SK-N-SH (cell line): ENCODE measurements around the gene CDK1. TPM values are rescaled to one million over a fixed set of nuclear protein-coding genes. Genes with fewer than 3 reads are reported as not detected.
"Not testable (repeated sequence)": the region's sequence is repeated elsewhere in the genome, so short reads cannot be mapped to it uniquely, and the experiment has no call there.

Source experiments
- CTCF ChIA-PET: fragments of 300-600, 350-600 bp; formaldehyde crosslinking; extraction: SDS; loops from one replicate; lab custom pipeline; 2021; lab: Yijun Ruan, JAX
- POLR2A ChIA-PET: fragments of 350-600 bp; sonication (Branson Sonifier 250); formaldehyde crosslinking; extraction: SDS; loops from one replicate; lab custom pipeline; 2020; ENCODE audit warnings: antibody characterized with exemption, inconsistent platforms; lab: Yijun Ruan, JAX
- DNase-seq: peaks from one replicate; pipeline ENCODE4 v3.0.0; 2012
- H2AFZ ChIP-seq: fragments of 200-600 bp; sonication (generic); 2 replicates; pipeline ENCODE4 v1.8.1; 2016; ENCODE audit warnings: antibody characterized with exemption, mild to moderate bottlenecking, low read depth
- H3F3A ChIP-seq: fragments of 200-600 bp; sonication (generic); replicated peaks from 2 replicates; pipeline ENCODE3; 2016; ENCODE audit warnings: antibody characterized with exemption, mild to moderate bottlenecking; ENCODE audit not compliant: insufficient read depth
- H3K27ac ChIP-seq, 2 experiments: fragments of 200-500 bp in 1 of 2; fragments of 200-600 bp in 1 of 2; sonication (Bioruptor generic) in 1 of 2; sonication (generic), shearing (Covaris generic) in 1 of 2; 2 replicates each; pipeline versions ENCODE4 v1.5.1 to v1.6.1; 2014 to 2016; ENCODE audit warnings: low read depth in 2 of 2, inconsistent platforms in 1 of 2, low read length in 1 of 2, mild to moderate bottlenecking in 1 of 2, mixed read lengths in 1 of 2
- H3K27me3 ChIP-seq: fragments of 200-600 bp; sonication (generic), shearing (Covaris generic); 2 replicates; pipeline ENCODE4 v1.6.1; 2016; ENCODE audit warnings: mixed run types; ENCODE audit not compliant: insufficient read depth
- H3K36me3 ChIP-seq, 2 experiments: fragments of 200-500 bp in 1 of 2; fragments of 200-600 bp in 1 of 2; sonication (Bioruptor generic) in 1 of 2; sonication (generic) in 1 of 2; replicated peaks in 1 of 2; 2 replicates each; pipeline versions ENCODE3 to v1.5.1; 2014 to 2016; ENCODE audit warnings: low read length in 1 of 2, mild to moderate bottlenecking in 1 of 2; ENCODE audit not compliant: insufficient read depth in 2 of 2, control insufficient read depth in 1 of 2
- H3K4me1 ChIP-seq, 2 experiments: fragments of 200-500 bp in 1 of 2; fragments of 200-600 bp in 1 of 2; sonication (Bioruptor generic) in 1 of 2; sonication (generic), shearing (Covaris generic) in 1 of 2; 2 replicates each; pipeline versions ENCODE4 v1.5.1 to v1.6.1; 2014 to 2016; ENCODE audit warnings: low read depth in 1 of 2, low read length in 1 of 2, mixed run types in 1 of 2; ENCODE audit not compliant: insufficient read depth in 2 of 2, control insufficient read depth in 1 of 2
- H3K4me2 ChIP-seq: fragments of 200-600 bp; sonication (generic), shearing (Covaris generic); 2 replicates; pipeline ENCODE4 v1.6.1; 2017; ENCODE audit warnings: mixed run types
- H3K4me3 ChIP-seq, 2 experiments: fragments of 200-500 bp in 1 of 2; fragments of 200-600 bp in 1 of 2; sonication (Bioruptor generic) in 1 of 2; sonication (generic), shearing (Covaris generic) in 1 of 2; 2 replicates each; pipeline versions ENCODE4 v1.5.1 to v1.8.1; 2014 to 2016; ENCODE audit warnings: low read depth in 2 of 2, inconsistent platforms in 1 of 2, low read length in 1 of 2, mild to moderate bottlenecking in 1 of 2, mixed read lengths in 1 of 2, moderate library complexity in 1 of 2
- H3K79me2 ChIP-seq: fragments of 200-600 bp; sonication (generic); 2 replicates; pipeline ENCODE4 v1.8.1; 2017; ENCODE audit warnings: mild to moderate bottlenecking; ENCODE audit not compliant: insufficient read depth
- H3K9ac ChIP-seq: fragments of 200-600 bp; sonication (generic); 2 replicates; pipeline ENCODE4 v1.6.1; 2017; ENCODE audit warnings: mixed run types
- H3K9me2 ChIP-seq: fragments of 200-600 bp; sonication (generic); 2 replicates; pipeline ENCODE4 v1.6.1; 2017; ENCODE audit warnings: mixed run types
- H3K9me3 ChIP-seq: fragments of 200-600 bp; sonication (generic); 2 replicates; pipeline ENCODE4 v1.6.1; 2017; ENCODE audit warnings: mixed run types, mild to moderate bottlenecking, moderate library complexity
- H4K20me1 ChIP-seq: fragments of 200-600 bp; sonication (generic); 2 replicates; pipeline ENCODE4 v1.6.1; 2017; ENCODE audit warnings: mild to moderate bottlenecking, mixed run types; ENCODE audit not compliant: insufficient read depth
- FOXJ3 ChIP-seq: sonication (generic); formaldehyde crosslinking; IDR thresholded peaks from 2 replicates; pipeline ENCODE4 v1.5.1; 2020; ENCODE audit warnings: mild to moderate bottlenecking, missing genetic modification reagents
- GABPA ChIP-seq: IDR thresholded peaks from 2 replicates; pipeline ENCODE4 v1.4.0; 2012; ENCODE audit warnings: low read depth, mild to moderate bottlenecking
- GATA2 ChIP-seq: sonication (generic); formaldehyde crosslinking; IDR thresholded peaks from 2 replicates; pipeline ENCODE4 v1.5.0; 2020; ENCODE audit warnings: mild to moderate bottlenecking, missing genetic modification reagents
- MEF2A ChIP-seq: IDR thresholded peaks from 2 replicates; pipeline ENCODE4 v1.4.0; 2012; ENCODE audit warnings: low read depth, borderline replicate concordance
- RAD21 ChIP-seq: IDR thresholded peaks from 2 replicates; pipeline ENCODE4 v1.6.1; 2012; ENCODE audit warnings: mild to moderate bottlenecking, low read length
- RCOR1 ChIP-seq: fragments of 150-350 bp; IDR thresholded peaks from 2 replicates; pipeline ENCODE4 v1.6.1; 2017; ENCODE audit warnings: antibody characterized with exemption, low read length
- RXRA ChIP-seq: IDR thresholded peaks from 2 replicates; pipeline ENCODE4 v1.4.0; 2012; ENCODE audit warnings: low read depth, mild to moderate bottlenecking, borderline replicate concordance
- SIN3A ChIP-seq: IDR thresholded peaks from 2 replicates; pipeline ENCODE4 v1.6.1; 2012; ENCODE audit warnings: low read depth, mild to moderate bottlenecking, low read length, moderate library complexity, borderline replicate concordance
- SMC3 ChIP-seq: IDR thresholded peaks from 2 replicates; pipeline ENCODE4 v1.6.1; 2012; ENCODE audit warnings: low read depth, low read length, improper control_type of control experiment
- TCF12 ChIP-seq: IDR thresholded peaks from 2 replicates; pipeline ENCODE4 v1.4.0; 2012
- USF1 ChIP-seq: IDR thresholded peaks from 2 replicates; pipeline ENCODE4 v1.4.0; 2012; ENCODE audit warnings: low read depth, borderline replicate concordance
- USF2 ChIP-seq: fragments of 150-350 bp; IDR thresholded peaks from 2 replicates; pipeline ENCODE4 v1.6.1; 2017; ENCODE audit warnings: antibody characterized with exemption, low read length, low read depth, borderline replicate concordance
- YY1 ChIP-seq: IDR thresholded peaks from 2 replicates; pipeline ENCODE4 v1.4.0; 2012; ENCODE audit warnings: low read depth, mild to moderate bottlenecking
- ZBTB33 ChIP-seq: IDR thresholded peaks from 2 replicates; pipeline ENCODE4 v1.4.0; 2012; ENCODE audit warnings: low read depth, borderline replicate concordance
- WGBS: methylation state at CpG from one replicate; pipeline ENCODE4 v1.1.6; 2017; ENCODE audit warnings: low lambda C conversion rate; 5-methylcytosine and 5-hydroxymethylcytosine counted together
- polyA plus RNA-seq, 3 experiments: library from polyadenylated mRNA; depleted of rRNA; stranded (reverse); fragments of >200 nt; gene quantifications; 2 replicates each; pipeline ENCODE4 v1.2.3, GENCODE V29; 2012

CDK1 gene
- polyA plus RNA-seq, 1 of the 3 experiments (the other 2 are of a cell fraction) = 20.8 TPM

- TF ChIP-seq SIN3A = no peak
- TF ChIP-seq MEF2A = no peak
- TF ChIP-seq ZBTB33 = no peak
- TF ChIP-seq FOXJ3 (CRISPR knock-in tag) = no peak
- TF ChIP-seq RXRA = no peak
- no peak for TF ChIP-seq GABPA
- TF ChIP-seq USF1 = no peak
- TF ChIP-seq SMC3 = no peak
- TF ChIP-seq USF2 = no peak
- TF ChIP-seq RAD21 = no peak
- TF ChIP-seq RCOR1 = no peak
- no peak for TF ChIP-seq GATA2 (CRISPR knock-in tag)
- no peak for TF ChIP-seq TCF12
- no peak for TF ChIP-seq YY1
- Histone ChIP-seq H3K4me3 (no peak overlapping the region), H3K9me3 (no peaks in the 10 kb centered on the region), H3K4me1 (peaks cover 0 to 7% of the 10 kb centered on the region in 2 experiments; a peak in 1 of 4 replicates), H3F3A (peaks cover 4% of the 10 kb centered on the region), H3K27me3 (no peaks in the 10 kb centered on the region), H3K36me3 (no peaks in the 10 kb centered on the region), H2AFZ (no peak overlapping the region), H4K20me1 (no peaks in the 10 kb centered on the region), H3K4me2 (no peak overlapping the region), H3K27ac (no peak overlapping the region), H3K9me2 (no peaks in the 10 kb centered on the region), H3K9ac (no peak overlapping the region), H3K79me2 (no peaks in the 10 kb centered on the region)
- POLR2A ChIA-PET = no interaction called here
- CTCF ChIA-PET = no interaction called here
- 87% methylated on average over 2 of the region's 2 CpGs for WGBS
- no peak for DNase-seq
These were observed 56.8 kb downstream of the CDK1 start for GRCh38 chr10:60835049-60835448.

GRCh38 chr10:60841227-60841626 lies 62.9 kb downstream of the CDK1 start:
- H3K79me2 ChIP-seq, H3K9me3 ChIP-seq, H2AFZ ChIP-seq, H3F3A ChIP-seq, H3K4me2 ChIP-seq, H3K4me3 ChIP-seq, H3K27ac ChIP-seq, H3K4me1 ChIP-seq, H4K20me1 ChIP-seq, POLR2A ChIA-PET, H3K36me3 ChIP-seq, H3K9me2 ChIP-seq, DNase-seq, H3K27me3 ChIP-seq, H3K9ac ChIP-seq: not testable (repeated sequence)
- 92% methylated on average over 10 of the region's 10 CpGs for WGBS
- CTCF ChIA-PET = interaction anchor here (0.7 kb wide), 1 partner anchor 151 kb away, joined by 3 read pairs; no protein-coding TSS in a partner anchor
